ENCODE measurements around the gene CCDC158. TPM values are rescaled to one million over a fixed set of nuclear protein-coding genes. Genes with fewer than 3 reads are reported as not detected.

CCDC158 gene
- total and polyA plus RNA-seq, 10 of the 15 experiments (the other 5 are each of a cell fraction or from before 2014, with no cell fraction given): not detected

GRCh38 chr4:76316131-76316530, 104.8 kb downstream of the CCDC158 start:
- Histone ChIP-seq H3K27ac (ENCODE audit: control insufficient read depth, insufficient read depth) (no peak overlapping the region), H2AFZ (ENCODE audit: control insufficient read depth, low read depth, low read length) (no peak overlapping the region), H3K9ac (ENCODE audit: control insufficient read depth, insufficient read depth, low read length) (no peak overlapping the region), H3K27me3 (replicated peaks in 1 of 2; ENCODE audit: control insufficient read depth in 2 of 2, insufficient read depth in 2 of 2, low read length in 1 of 2) (no peaks in the 10 kb centered on the region), H3K4me3 (no peak overlapping the region), H3K4me1 (ENCODE audit: control insufficient read depth, insufficient read depth, low read length) (no peaks in the 10 kb centered on the region), H3K9me3 (replicated peaks; ENCODE audit: control insufficient read depth, insufficient read depth, low read length) (no peaks in the 10 kb centered on the region; the same call in 1 of the 3 replicates), H3K36me3 (ENCODE audit: control insufficient read depth in 2 of 2, insufficient read depth in 2 of 2, low read length in 1 of 2) (no peaks in the 10 kb centered on the region), H3K4me2 (ENCODE audit: control insufficient read depth, insufficient read depth) (no peak overlapping the region), H4K20me1 (ENCODE audit: control insufficient read depth, insufficient read depth) (no peaks in the 10 kb centered on the region), H3K79me2 (ENCODE audit: control insufficient read depth, insufficient read depth, low read length) (no peaks in the 10 kb centered on the region)
- ATAC-seq (no peak), FAIRE-seq (no peak), DNase-seq (ENCODE audit: low read depth, low spot score) (no peak)
- RAD21 ChIA-PET (ENCODE audit: unreplicated experiment): no interaction called here
- SMC1A ChIA-PET (ENCODE audit: uncharacterized antibody, unreplicated experiment): no interaction called here
- in situ Hi-C loops (cut with MboI): no loop called here
- CTCF ChIA-PET: no interaction called here
- POLR2A ChIA-PET: no interaction called here
- no peak for TF ChIP-seq ZZZ3 (IDR thresholded peaks at IDR 0.05; ENCODE audit: control insufficient read depth, insufficient read length, low read depth)
- no peak for TF ChIP-seq SREBF1 (IDR thresholded peaks at IDR 0.05; ENCODE audit: low read length)
- no peak for TF ChIP-seq NFYB (IDR thresholded peaks at IDR 0.05; ENCODE audit: insufficient read depth, low read depth, low read length)
- TF ChIP-seq NFYA (IDR thresholded peaks at IDR 0.05; ENCODE audit: borderline replicate concordance, low read depth, low read length): no peak
- TF ChIP-seq PBX3 (IDR thresholded peaks at IDR 0.05; ENCODE audit: insufficient replicate concordance, low read depth, low read length): no peak
- intact Hi-C loops (cut with micrococcal nuclease; ENCODE audit: unreplicated experiment): no loop called here
- no TSS peak for BruUV-seq (replicated peaks)
- 27% methylated on average over 1 of the region's 1 CpG for WGBS (ENCODE audit: insufficient coverage, insufficient replicate concordance, low lambda C conversion rate, missing lambda C conversion rate)

- Histone ChIP-seq H3K4me2 (ENCODE audit: control insufficient read depth, insufficient read depth) (no peak overlapping the region), H3K4me1 (ENCODE audit: control insufficient read depth, insufficient read depth, low read length) (no peaks in the 10 kb centered on the region), H3K9ac (ENCODE audit: control insufficient read depth, insufficient read depth, low read length) (no peak overlapping the region), H3K27ac (ENCODE audit: control insufficient read depth, insufficient read depth) (no peak overlapping the region), H3K79me2 (ENCODE audit: control insufficient read depth, insufficient read depth, low read length) (no peaks in the 10 kb centered on the region), H4K20me1 (ENCODE audit: control insufficient read depth, insufficient read depth) (no peaks in the 10 kb centered on the region), H3K36me3 (ENCODE audit: control insufficient read depth in 2 of 2, insufficient read depth in 2 of 2, low read length in 1 of 2) (no peaks in the 10 kb centered on the region), H3K4me3 (no peak overlapping the region), H3K9me3 (replicated peaks; ENCODE audit: control insufficient read depth, insufficient read depth, low read length) (no peaks in the 10 kb centered on the region; the same call in 1 of the 3 replicates), H3K27me3 (replicated peaks in 1 of 2; ENCODE audit: control insufficient read depth in 2 of 2, insufficient read depth in 2 of 2, low read length in 1 of 2) (no peaks in the 10 kb centered on the region), H2AFZ (ENCODE audit: control insufficient read depth, low read depth, low read length) (no peak overlapping the region)
- DNase-seq (ENCODE audit: low read depth, low spot score) (no peak), ATAC-seq (no peak), FAIRE-seq (no peak)
- ChIA-PET SMC1A (ENCODE audit: uncharacterized antibody, unreplicated experiment) (interaction anchor here (0.9 kb wide), 1 partner anchor 9 kb away, joined by 4 read pairs; no protein-coding TSS in a partner anchor), POLR2A (no interaction called here), RAD21 (ENCODE audit: unreplicated experiment) (no interaction called here), CTCF (no interaction called here)
- in situ Hi-C loops (cut with MboI): no loop called here
- 36% methylated on average over 7 of the region's 7 CpGs for WGBS (ENCODE audit: insufficient coverage, insufficient replicate concordance, low lambda C conversion rate, missing lambda C conversion rate)
- BruUV-seq (replicated peaks): no TSS peak
- intact Hi-C loops (cut with micrococcal nuclease; ENCODE audit: unreplicated experiment): no loop called here
- TF ChIP-seq FOXK2 (IDR thresholded peaks at IDR 0.05) (no peak), IRF3 (IDR thresholded peaks at IDR 0.05) (no peak), GATAD2B (conservative IDR thresholded peaks at IDR 0.05; ENCODE audit: low read depth) (no peak), RBBP5 (conservative IDR thresholded peaks at IDR 0.05) (no peak), ZBTB11 (CRISPR knock-in tag; IDR thresholded peaks at IDR 0.05) (no peak), NR2C2 (IDR thresholded peaks at IDR 0.05; ENCODE audit: borderline replicate concordance, control insufficient read depth, insufficient read length, low read depth) (no peak), RAD21 (IDR thresholded peaks at IDR 0.05; ENCODE audit: insufficient read depth, low read depth, low read length) (no peak)
These were observed 105.5 kb downstream of the CCDC158 start for GRCh38 chr4:76315267-76315918.

Measured in GM12878 (cell line).